Transverse colon (tissue), 4 donors: ENCODE results near the gene ADGB.

Experiments
- CTCF ChIP-seq, 5 experiments: fragments of 200-600 bp in 3 of 5; fragments of 450-650 bp in 2 of 5; sonication (generic) in 3 of 5; IDR thresholded peaks; 1 replicate in 2 of 5; 2 replicates in 3 of 5; pipeline ENCODE4 v1.5.1; 2016 to 2017; ENCODE audit warnings: antibody characterized with exemption in 5 of 5, inconsistent platforms in 3 of 5, mild to moderate bottlenecking in 2 of 5, moderate library complexity in 1 of 5
- EP300 ChIP-seq: sonication (generic); formaldehyde crosslinking; IDR thresholded peaks from one replicate; pipeline ENCODE4 v1.6.1; 2017; ENCODE audit warnings: antibody characterized with exemption, low read depth
- POLR2A ChIP-seq: fragments of 450-650 bp; IDR thresholded peaks from one replicate; pipeline ENCODE4 v1.6.1; 2016; ENCODE audit warnings: antibody characterized with exemption, mild to moderate bottlenecking, moderate library complexity
- POLR2AphosphoS5 ChIP-seq, 3 donors: sonication (generic); formaldehyde crosslinking; IDR thresholded peaks; one replicate each; pipeline ENCODE4 v1.6.1; 2016; ENCODE audit warnings: antibody characterized with exemption in 3 of 3

GRCh38 chr6:146689806-146690205, 91.0 kb downstream of the ADGB start:
- TF ChIP-seq CTCF (IDR thresholded peaks at IDR 0.05) = no peak
- no peak for TF ChIP-seq EP300
- no peak for TF ChIP-seq POLR2A
- no peak for TF ChIP-seq POLR2AphosphoS5 (IDR thresholded peaks at IDR 0.05)
